Superior temporal gyrus (tissue), 1 donor: ENCODE measurements around the gene SSR3.

Experiments
- DNase-seq: peaks from one replicate; pipeline ENCODE4 v3.0.0-alpha.2; 2016; ENCODE audit errors: extremely low spot score

Gene SSR3

DNA sequence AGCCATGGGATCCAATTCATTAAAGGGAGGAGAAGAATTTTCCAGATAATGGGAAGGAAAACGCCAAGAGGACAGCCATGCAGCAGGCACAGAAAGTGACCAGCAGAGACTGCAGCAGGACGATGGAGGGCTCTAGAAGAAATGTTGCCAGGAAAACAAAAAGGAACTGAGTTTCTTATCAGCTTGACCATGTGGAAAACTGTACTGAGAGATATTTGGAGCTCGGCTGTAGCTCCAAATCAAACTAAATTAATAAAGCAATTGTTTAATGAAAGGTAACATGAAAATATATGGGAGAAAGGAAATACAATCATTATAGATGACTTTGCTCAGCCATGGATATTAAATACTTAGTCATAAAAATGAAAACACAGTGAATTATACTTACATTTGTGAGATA lies 63.7 kb downstream of the SSR3 start:
- no peak for DNase-seq
